Measurements from ENCODE around the gene DDX42. TPM values are rescaled to one million over a fixed set of nuclear protein-coding genes. Genes with fewer than 3 reads are reported as not detected.

DDX42 gene
- polyA plus RNA-seq (2012; ENCODE audit: low read depth, missing spikeins) = 60.3 TPM

- no peak for FAIRE-seq
These were observed at the start of gene DDX42 for GRCh38 chr17:63774141-63774968. Gene DDX42, plus strand, starts transcription at chr17:63774170. Its CDS starts 12,880 bp downstream, at chr17:63787050.

DNA sequence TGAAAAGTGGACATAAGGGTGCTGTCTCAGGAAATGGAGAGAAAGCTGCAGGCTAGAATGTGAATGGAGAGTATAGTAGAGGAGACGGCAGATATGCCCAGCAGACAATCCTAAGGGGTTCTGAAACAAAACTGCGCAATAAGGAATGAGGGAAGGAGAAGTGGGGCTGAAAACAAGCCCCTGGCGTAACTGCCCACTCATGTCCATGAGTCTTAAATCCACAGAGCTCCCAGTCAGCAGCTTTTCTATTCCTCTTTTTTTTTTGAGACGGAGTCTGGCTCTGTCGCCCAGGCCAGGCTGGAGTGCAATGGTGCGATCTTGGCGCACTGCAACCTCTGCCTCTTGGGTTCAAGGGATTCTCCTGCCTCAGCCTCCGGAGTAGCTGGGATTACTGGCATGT is 38.3 kb upstream of the DDX42 start:
- no peak for DNase-seq (ENCODE audit: insufficient read length, low spot score)
- FAIRE-seq = no peak
- TF ChIP-seq PAX5 (IDR thresholded peaks at IDR 0.05; ENCODE audit: insufficient read depth, low read length, severe bottlenecking) (no peak), POLR2AphosphoS5 (IDR thresholded peaks at IDR 0.05; ENCODE audit: low read depth, low read length) (no peak), POLR2A (IDR thresholded peaks at IDR 0.05; ENCODE audit: low read depth, low read length) (no peak), TAF1 (IDR thresholded peaks at IDR 0.05; ENCODE audit: low read depth, low read length) (no peak), POU2F2 (IDR thresholded peaks at IDR 0.05; ENCODE audit: low read depth, low read length) (no peak), SPI1 (IDR thresholded peaks at IDR 0.05; ENCODE audit: low read depth, low read length) (no peak)

More at GRCh38 chr17:63774141-63774968, at the start of gene DDX42:
- DNase-seq (ENCODE audit: insufficient read length, low spot score) = peak; percentile 38
- TF ChIP-seq POLR2AphosphoS5 (IDR thresholded peaks at IDR 0.05; ENCODE audit: low read depth, low read length) (peak; percentile 20; the same call in 1 of the 2 replicates), PAX5 (IDR thresholded peaks at IDR 0.05; ENCODE audit: insufficient read depth, low read length, severe bottlenecking) (no peak), TAF1 (IDR thresholded peaks at IDR 0.05; ENCODE audit: low read depth, low read length) (no peak), POLR2A (IDR thresholded peaks at IDR 0.05; ENCODE audit: low read depth, low read length) (no peak)

DNA sequence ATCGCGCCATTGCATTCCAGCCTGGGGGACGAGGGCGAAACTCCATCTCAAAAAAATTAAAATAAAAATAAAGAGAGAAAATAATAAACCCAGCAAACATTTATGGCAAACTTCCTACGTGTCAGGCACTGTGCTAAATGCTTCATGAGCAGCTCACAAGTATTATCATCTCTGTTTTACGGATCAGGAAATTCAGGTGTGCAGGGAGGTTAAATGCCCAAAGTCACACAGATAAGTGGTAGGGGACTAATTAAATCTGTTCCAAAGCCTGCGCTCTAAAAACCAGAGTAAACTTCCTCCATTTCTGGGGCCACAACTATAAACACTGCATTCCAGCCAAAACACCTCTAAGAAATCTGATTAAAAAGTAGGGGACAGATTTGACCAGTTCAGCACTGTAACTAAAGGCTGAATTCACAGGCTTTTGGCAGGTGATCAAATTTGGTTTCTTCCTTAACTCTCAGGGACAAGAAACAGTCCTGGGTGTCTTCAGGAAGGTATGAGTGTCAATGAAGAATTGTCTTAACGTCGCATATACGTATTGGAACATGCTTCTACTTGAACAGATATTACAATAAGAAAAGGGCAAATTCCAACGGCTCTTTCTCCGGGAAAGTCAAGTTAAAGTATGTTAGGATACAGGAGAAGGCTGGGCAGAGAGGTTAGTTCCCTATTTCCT is 33.4 kb upstream of the DDX42 start:
- no peak for TF ChIP-seq POU2F2 (IDR thresholded peaks at IDR 0.05; ENCODE audit: low read depth, low read length)
- TF ChIP-seq PAX5 (IDR thresholded peaks at IDR 0.05; ENCODE audit: insufficient read depth, low read length, severe bottlenecking) = no peak
- no peak for TF ChIP-seq TAF1 (IDR thresholded peaks at IDR 0.05; ENCODE audit: low read depth, low read length)
- no peak for TF ChIP-seq SPI1 (IDR thresholded peaks at IDR 0.05; ENCODE audit: low read depth, low read length)
- no peak for TF ChIP-seq POLR2A (IDR thresholded peaks at IDR 0.05; ENCODE audit: low read depth, low read length)
- TF ChIP-seq POLR2AphosphoS5 (IDR thresholded peaks at IDR 0.05; ENCODE audit: low read depth, low read length) = no peak
- DNase-seq (ENCODE audit: insufficient read length, low spot score) = no peak
- FAIRE-seq = no peak

DNA sequence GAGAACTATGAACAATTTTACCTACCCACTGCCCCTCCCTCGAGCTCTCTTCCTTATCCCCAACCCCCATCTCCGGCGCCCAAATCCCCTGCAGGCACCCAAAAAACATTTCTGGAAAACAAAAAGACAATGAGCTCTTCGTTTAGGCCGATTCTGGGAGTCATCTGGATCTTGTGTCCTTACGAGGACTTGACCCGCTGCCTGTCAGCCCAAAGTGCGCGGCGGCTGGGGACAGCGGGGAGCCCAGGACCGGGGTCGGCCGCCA is 32.9 kb upstream of the DDX42 start:
- DNase-seq (ENCODE audit: insufficient read length, low spot score) (no peak), FAIRE-seq (no peak)
- TF ChIP-seq POLR2AphosphoS5 (IDR thresholded peaks at IDR 0.05; ENCODE audit: low read depth, low read length) = no peak

- TF ChIP-seq POLR2AphosphoS5 (IDR thresholded peaks at IDR 0.05; ENCODE audit: low read depth, low read length) (peak; percentile 88), SPI1 (IDR thresholded peaks at IDR 0.05; ENCODE audit: low read depth, low read length) (peak; percentile 94), PAX5 (IDR thresholded peaks at IDR 0.05; ENCODE audit: insufficient read depth, low read length, severe bottlenecking) (no peak), POU2F2 (IDR thresholded peaks at IDR 0.05; ENCODE audit: low read depth, low read length) (peak; percentile 28; the same call in 1 of the 2 replicates), TAF1 (IDR thresholded peaks at IDR 0.05; ENCODE audit: low read depth, low read length) (peak; percentile 66), POLR2A (IDR thresholded peaks at IDR 0.05; ENCODE audit: low read depth, low read length) (peak; percentile 97)
- peak; percentile 84 for DNase-seq (ENCODE audit: insufficient read length, low spot score)
- peak; percentile 96 for FAIRE-seq
These were observed 32.4 kb upstream of the DDX42 start, which contains the start of gene STRADA for GRCh38 chr17:63741408-63742173. Gene STRADA, minus strand, starts transcription at chr17:63741799. Its CDS starts 13,430 bp downstream, at chr17:63728369.

GRCh38 chr17:63751806-63752205 is 22.2 kb upstream of the DDX42 start:
- TF ChIP-seq TAF1 (IDR thresholded peaks at IDR 0.05; ENCODE audit: low read depth, low read length) (no peak), SPI1 (IDR thresholded peaks at IDR 0.05; ENCODE audit: low read depth, low read length) (no peak), PAX5 (IDR thresholded peaks at IDR 0.05; ENCODE audit: insufficient read depth, low read length, severe bottlenecking) (no peak), POLR2A (IDR thresholded peaks at IDR 0.05; ENCODE audit: low read depth, low read length) (no peak), POLR2AphosphoS5 (IDR thresholded peaks at IDR 0.05; ENCODE audit: low read depth, low read length) (no peak), POU2F2 (IDR thresholded peaks at IDR 0.05; ENCODE audit: low read depth, low read length) (no peak)
- DNase-seq (ENCODE audit: insufficient read length, low spot score) (no peak), FAIRE-seq (peak; percentile 88)

- FAIRE-seq (no peak), DNase-seq (ENCODE audit: insufficient read length, low spot score) (no peak)
- TF ChIP-seq POU2F2 (IDR thresholded peaks at IDR 0.05; ENCODE audit: low read depth, low read length) = no peak
- TF ChIP-seq TAF1 (IDR thresholded peaks at IDR 0.05; ENCODE audit: low read depth, low read length) = no peak
- TF ChIP-seq POLR2A (IDR thresholded peaks at IDR 0.05; ENCODE audit: low read depth, low read length) = no peak
- no peak for TF ChIP-seq POLR2AphosphoS5 (IDR thresholded peaks at IDR 0.05; ENCODE audit: low read depth, low read length)
- TF ChIP-seq SPI1 (IDR thresholded peaks at IDR 0.05; ENCODE audit: low read depth, low read length) = no peak
- TF ChIP-seq PAX5 (IDR thresholded peaks at IDR 0.05; ENCODE audit: insufficient read depth, low read length, severe bottlenecking) = no peak
These were observed 21.3 kb upstream of the DDX42 start for GRCh38 chr17:63752707-63753106.

DNA sequence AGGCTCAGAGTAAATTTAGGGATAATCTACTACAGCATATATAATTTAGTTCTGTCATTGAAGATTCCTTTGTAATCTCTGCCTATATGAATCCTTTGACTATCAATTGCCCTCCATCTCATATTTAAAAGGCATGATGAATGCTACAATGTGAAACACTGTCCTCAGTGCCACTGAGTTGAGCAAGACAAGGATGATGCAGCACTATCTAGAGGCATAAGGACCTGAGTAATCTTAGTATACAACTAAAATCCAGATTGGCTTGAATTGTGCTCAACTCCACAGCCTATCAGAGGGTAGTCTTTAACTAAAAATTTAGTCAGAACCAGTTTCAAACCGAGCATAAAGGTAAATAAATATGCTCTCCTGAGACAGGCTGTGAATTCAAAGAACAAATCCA is 20.8 kb upstream of the DDX42 start:
- no peak for FAIRE-seq
- no peak for DNase-seq (ENCODE audit: insufficient read length, low spot score)
- TF ChIP-seq TAF1 (IDR thresholded peaks at IDR 0.05; ENCODE audit: low read depth, low read length) = no peak
- TF ChIP-seq POLR2A (IDR thresholded peaks at IDR 0.05; ENCODE audit: low read depth, low read length) = no peak
- no peak for TF ChIP-seq PAX5 (IDR thresholded peaks at IDR 0.05; ENCODE audit: insufficient read depth, low read length, severe bottlenecking)
- no peak for TF ChIP-seq POU2F2 (IDR thresholded peaks at IDR 0.05; ENCODE audit: low read depth, low read length)
- no peak for TF ChIP-seq POLR2AphosphoS5 (IDR thresholded peaks at IDR 0.05; ENCODE audit: low read depth, low read length)

- TF ChIP-seq POLR2AphosphoS5 (IDR thresholded peaks at IDR 0.05; ENCODE audit: low read depth, low read length) (no peak), SPI1 (IDR thresholded peaks at IDR 0.05; ENCODE audit: low read depth, low read length) (no peak), POU2F2 (IDR thresholded peaks at IDR 0.05; ENCODE audit: low read depth, low read length) (no peak)
- FAIRE-seq = no peak
- DNase-seq (ENCODE audit: insufficient read length, low spot score) = no peak
These were observed 19.9 kb upstream of the DDX42 start for GRCh38 chr17:63754046-63754445.
